GM12801 (cell line): Measurements from ENCODE around the gene BOC.

Experiments
- TF ChIP-seq, protein P1 (sequence below): IDR thresholded peaks from one replicate; pipeline ENCODE4 v1.5.1; 2011; ENCODE audit warnings: control low read depth; ENCODE audit not compliant: insufficient read length; ENCODE audit errors: extremely low read depth

BOC gene

DNA sequence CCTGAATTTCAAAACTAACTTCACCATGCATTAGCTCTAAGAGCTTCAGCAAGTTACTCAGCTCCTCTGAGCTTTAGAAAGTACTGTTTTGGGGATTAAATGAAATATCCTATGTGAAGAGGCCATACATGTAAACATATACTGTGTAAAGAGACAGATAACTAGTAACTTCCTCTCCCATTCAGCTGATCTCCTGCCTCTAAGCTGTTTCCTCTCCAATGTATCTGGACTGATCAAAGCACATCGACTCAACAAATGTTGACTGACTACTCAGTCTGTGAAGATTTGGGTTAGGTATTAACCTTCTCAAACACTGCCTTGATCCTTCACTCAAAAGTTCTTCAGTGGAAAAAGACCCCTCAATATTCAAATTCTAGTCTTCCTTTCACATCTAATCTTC lies 82.0 kb downstream of the BOC start:
- TF ChIP-seq, protein P1, sequence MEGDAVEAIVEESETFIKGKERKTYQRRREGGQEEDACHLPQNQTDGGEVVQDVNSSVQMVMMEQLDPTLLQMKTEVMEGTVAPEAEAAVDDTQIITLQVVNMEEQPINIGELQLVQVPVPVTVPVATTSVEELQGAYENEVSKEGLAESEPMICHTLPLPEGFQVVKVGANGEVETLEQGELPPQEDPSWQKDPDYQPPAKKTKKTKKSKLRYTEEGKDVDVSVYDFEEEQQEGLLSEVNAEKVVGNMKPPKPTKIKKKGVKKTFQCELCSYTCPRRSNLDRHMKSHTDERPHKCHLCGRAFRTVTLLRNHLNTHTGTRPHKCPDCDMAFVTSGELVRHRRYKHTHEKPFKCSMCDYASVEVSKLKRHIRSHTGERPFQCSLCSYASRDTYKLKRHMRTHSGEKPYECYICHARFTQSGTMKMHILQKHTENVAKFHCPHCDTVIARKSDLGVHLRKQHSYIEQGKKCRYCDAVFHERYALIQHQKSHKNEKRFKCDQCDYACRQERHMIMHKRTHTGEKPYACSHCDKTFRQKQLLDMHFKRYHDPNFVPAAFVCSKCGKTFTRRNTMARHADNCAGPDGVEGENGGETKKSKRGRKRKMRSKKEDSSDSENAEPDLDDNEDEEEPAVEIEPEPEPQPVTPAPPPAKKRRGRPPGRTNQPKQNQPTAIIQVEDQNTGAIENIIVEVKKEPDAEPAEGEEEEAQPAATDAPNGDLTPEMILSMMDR = no peak

DNA sequence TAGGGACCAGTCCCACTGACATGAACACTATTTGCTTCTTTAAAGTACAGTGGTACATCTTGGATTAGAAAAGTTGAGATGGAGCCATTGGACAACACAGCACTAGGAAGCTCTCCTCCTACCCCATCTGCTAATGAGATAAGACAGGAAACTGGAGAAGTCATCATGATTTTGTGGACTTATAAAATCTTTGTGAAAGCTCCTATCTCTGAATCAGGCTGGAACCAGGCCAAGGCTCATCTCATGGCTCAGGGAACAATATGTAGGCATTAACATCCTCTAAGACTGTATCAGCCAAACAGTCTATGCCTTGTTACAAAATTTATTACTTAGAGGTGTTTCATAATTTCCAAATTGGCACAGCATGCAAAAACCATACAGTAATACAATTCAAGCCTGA lies 84.1 kb downstream of the BOC start:
- TF ChIP-seq, protein P1 = no peak

DNA sequence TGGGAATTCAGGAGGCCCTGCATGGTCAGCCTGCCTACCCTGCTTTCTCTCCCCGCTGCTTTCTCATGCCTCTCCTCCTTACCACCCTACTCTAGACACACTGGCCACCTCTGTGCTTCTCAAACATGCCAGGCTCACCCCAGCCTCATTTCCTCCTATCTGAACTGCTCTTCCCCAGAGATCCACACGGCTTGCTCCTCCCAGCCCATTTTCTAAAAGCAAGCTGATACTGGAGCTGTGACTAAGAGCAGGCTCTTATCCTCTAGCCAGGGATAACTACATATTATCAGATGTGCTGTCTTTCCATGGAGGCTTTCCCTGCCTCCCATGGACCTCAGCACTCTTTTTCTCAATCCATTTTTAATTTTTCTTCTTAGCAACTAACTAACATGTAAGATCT lies 85.9 kb downstream of the BOC start:
- TF ChIP-seq, protein P1 = no peak

DNA sequence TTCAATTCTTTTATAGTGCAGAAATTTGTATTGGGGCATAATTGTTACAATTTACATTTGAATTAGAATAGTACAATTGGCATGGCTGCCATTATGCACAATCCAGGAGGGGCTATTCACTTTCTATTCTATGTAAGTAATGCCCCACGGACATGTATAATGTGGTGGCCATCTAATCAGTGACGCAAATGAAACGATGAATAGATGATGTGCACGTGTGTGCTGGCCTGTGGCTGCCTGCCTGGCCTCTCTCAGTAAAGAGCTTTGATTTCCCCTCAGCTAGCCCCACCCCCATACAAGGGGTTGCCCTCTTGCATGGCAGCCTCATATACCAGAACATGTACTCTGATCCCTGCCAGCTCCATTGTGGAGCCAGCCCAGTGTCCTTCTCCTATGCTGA lies 86.5 kb downstream of the BOC start:
- TF ChIP-seq, protein P1 = no peak

DNA sequence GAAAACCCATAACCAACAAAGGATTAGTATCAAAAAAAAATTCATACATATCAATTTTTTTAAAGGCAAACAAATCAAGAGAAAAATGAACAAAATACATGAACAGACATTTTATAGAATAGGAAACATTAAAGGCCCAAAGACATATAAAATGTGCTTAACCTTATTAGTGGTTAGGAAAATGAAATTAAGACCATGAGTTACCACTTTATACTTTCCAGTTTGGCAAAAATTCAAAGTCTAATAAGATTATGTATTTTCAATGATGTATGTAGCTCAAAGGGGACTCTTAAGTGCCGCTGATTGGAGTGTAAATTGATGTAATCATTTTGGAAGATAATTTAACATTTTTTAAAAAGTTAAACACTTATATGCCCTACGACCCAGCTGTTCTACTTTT lies 89.2 kb downstream of the BOC start:
- TF ChIP-seq, protein P1 = no peak

DNA sequence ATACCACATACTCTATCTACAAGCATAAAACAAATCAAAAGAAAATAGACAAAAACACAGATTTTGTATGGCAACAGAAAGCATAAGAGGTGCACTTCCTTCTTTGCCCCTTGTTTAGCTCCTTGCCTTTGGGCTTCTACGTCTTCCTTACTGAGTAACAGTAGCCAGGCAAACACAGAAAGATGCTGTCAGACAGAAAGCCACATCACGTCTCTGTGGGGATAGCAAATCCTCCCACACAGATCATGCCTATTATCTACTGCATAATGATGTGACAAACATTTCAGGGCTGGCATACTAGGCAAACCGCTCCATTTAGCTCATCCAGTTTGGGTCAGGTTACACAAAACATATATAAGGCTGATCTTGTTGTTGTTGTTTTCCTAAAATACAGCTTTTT lies 92.7 kb downstream of the BOC start:
- TF ChIP-seq, protein P1 = no peak

DNA sequence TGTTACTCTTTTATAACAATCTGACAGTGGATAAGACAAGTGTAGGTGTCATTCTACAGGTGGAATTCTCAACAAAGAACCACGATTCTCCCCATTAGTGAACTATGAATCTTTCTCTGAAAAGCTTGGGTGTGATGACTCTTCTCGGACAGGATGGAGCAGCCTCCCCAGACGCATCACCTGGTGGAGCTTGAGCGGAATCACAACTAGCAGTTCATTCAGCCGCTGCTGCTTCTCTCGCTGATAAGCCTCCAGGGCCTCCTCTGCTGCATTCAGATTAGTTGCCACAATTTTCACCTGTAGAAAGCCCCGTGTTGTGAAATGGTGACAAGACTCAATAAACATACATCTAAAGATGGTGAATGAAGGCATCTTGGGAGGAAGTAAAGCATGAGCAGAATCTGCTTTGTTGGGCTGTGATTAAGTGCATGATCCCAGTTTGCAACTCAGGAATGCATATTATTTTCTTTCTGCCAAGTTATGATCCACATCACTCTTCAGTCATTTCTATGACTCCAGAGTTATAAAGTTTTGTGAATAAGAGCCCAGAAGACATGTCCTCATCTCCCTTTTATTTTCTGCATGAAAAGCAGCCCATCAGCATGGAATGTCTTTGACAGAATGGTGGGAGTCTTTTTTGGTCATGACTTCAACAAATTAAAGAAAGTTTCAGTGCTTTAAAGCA lies 93.6 kb downstream of the BOC start:
- TF ChIP-seq, protein P1 = no peak
